Upper lobe of right lung (tissue), 1 donor: ENCODE data around the gene ASF1A. TPM values are rescaled to one million over a fixed set of nuclear protein-coding genes. Genes with fewer than 3 reads are reported as not detected.

ENCODE experiments used
- ATAC-seq: fragments of 200-7000 bp; cut with Tn5 transposase; one replicate; pipeline ENCODE4 v1.9.1; 2020; ENCODE audit warnings: mild to moderate bottlenecking, moderate library complexity
- DNase-seq: peaks from one replicate; pipeline ENCODE4 v3.0.0-alpha.2; 2020
- H3K27ac ChIP-seq: fragments of 200-600 bp; one replicate; pipeline ENCODE4 v1.8.0; 2022
- H3K27me3 ChIP-seq: fragments of 200-600 bp; one replicate; pipeline ENCODE4 v1.8.0; 2022; ENCODE audit warnings: mild to moderate bottlenecking
- H3K36me3 ChIP-seq: fragments of 200-600 bp; one replicate; pipeline ENCODE4 v1.8.0; 2022
- H3K4me1 ChIP-seq: fragments of 200-600 bp; one replicate; pipeline ENCODE4 v1.8.0; 2022
- H3K4me3 ChIP-seq: fragments of 200-600 bp; one replicate; pipeline ENCODE4 v1.8.0; 2022; ENCODE audit warnings: mild to moderate bottlenecking
- H3K9me3 ChIP-seq: fragments of 200-600 bp; one replicate; pipeline ENCODE4 v1.8.0; 2022
- CTCF ChIP-seq: fragments of 200-600 bp; IDR thresholded peaks from one replicate; pipeline ENCODE4 v1.8.0; 2022; ENCODE audit warnings: antibody characterized with exemption
- intact Hi-C: fragments of 100-400 bp; cut with DNase I; formaldehyde crosslinking; loops from one replicate; pipeline ENCODE4 v1.11.0; 2022
- total RNA-seq: library from RNA; stranded (reverse); fragmentation: NEBNext Ultra II Directional; extraction: Animal tissue kit (Norgen Biotek cat#: 25700); gene quantifications from one replicate; pipeline ENCODE4 v1.2.1, GENCODE V29; 2021
- donor health status: DM: no; HTN: yes; CAD: no; lungs with severe emphysema.

The ASF1A gene
- total RNA-seq, 1 donor from 2014 or later = 22.9 TPM

GRCh38 chr6:118918329-118918725 is 24.4 kb downstream of the ASF1A start:
- no peak for ATAC-seq
- Histone ChIP-seq H3K9me3 (no peaks in the 10 kb centered on the region), H3K4me1 (no peaks in the 10 kb centered on the region), H3K4me3 (no peak overlapping the region), H3K27ac (no peak overlapping the region), H3K36me3 (peaks cover 82% of the 10 kb centered on the region), H3K27me3 (no peaks in the 10 kb centered on the region)
- TF ChIP-seq CTCF = no peak
- intact Hi-C loops = no loop called here
- DNase-seq = no peak

GRCh38 chr6:118921084-118921483 is 27.1 kb downstream of the ASF1A start:
- H3K36me3 ChIP-seq = peaks cover 84% of the 10 kb centered on the region
- H3K4me3 ChIP-seq = no peak overlapping the region
- H3K27ac ChIP-seq = no peak overlapping the region
- ATAC-seq (no peak), DNase-seq (no peak)
- TF ChIP-seq CTCF = no peak
- intact Hi-C loops = no loop called here
- H3K4me1 ChIP-seq = no peaks in the 10 kb centered on the region
- H3K27me3 ChIP-seq = no peaks in the 10 kb centered on the region
- H3K9me3 ChIP-seq = no peaks in the 10 kb centered on the region

- Histone ChIP-seq H3K27ac (no peak overlapping the region), H3K9me3 (no peaks in the 10 kb centered on the region), H3K27me3 (no peaks in the 10 kb centered on the region), H3K4me1 (no peaks in the 10 kb centered on the region), H3K4me3 (no peak overlapping the region), H3K36me3 (peaks cover 85% of the 10 kb centered on the region)
- TF ChIP-seq CTCF = no peak
- intact Hi-C loops = no loop called here
- DNase-seq = no peak
- ATAC-seq = no peak
Measured at GRCh38 chr6:118923035-118923434, 29.1 kb downstream of the ASF1A start.

- Histone ChIP-seq H3K27me3 (no peaks in the 10 kb centered on the region), H3K27ac (no peak overlapping the region), H3K4me3 (no peak overlapping the region), H3K4me1 (peaks cover 2% of the 10 kb centered on the region), H3K9me3 (no peaks in the 10 kb centered on the region), H3K36me3 (peaks cover 41% of the 10 kb centered on the region)
- TF ChIP-seq CTCF = no peak
- intact Hi-C loops = no loop called here
- DNase-seq = no peak
- no peak for ATAC-seq
Measured at GRCh38 chr6:118930680-118931079, 36.7 kb downstream of the ASF1A start.

- Histone ChIP-seq H3K9me3 (no peaks in the 10 kb centered on the region), H3K27me3 (no peaks in the 10 kb centered on the region), H3K4me3 (no peak overlapping the region), H3K36me3 (peaks cover 40% of the 10 kb centered on the region), H3K27ac (no peak overlapping the region), H3K4me1 (peaks cover 4% of the 10 kb centered on the region)
- DNase-seq = no peak
- intact Hi-C loops = no loop called here
- no peak for ATAC-seq
- no peak for TF ChIP-seq CTCF
Measured at GRCh38 chr6:118931436-118931835, 37.5 kb downstream of the ASF1A start.

GRCh38 chr6:118932421-118932820 is 38.5 kb downstream of the ASF1A start:
- ATAC-seq = no peak
- H3K9me3 ChIP-seq = no peaks in the 10 kb centered on the region
- intact Hi-C loops = no loop called here
- TF ChIP-seq CTCF = no peak
- H3K4me1 ChIP-seq = peaks cover 4% of the 10 kb centered on the region
- no peak for DNase-seq
- H3K27ac ChIP-seq = no peak overlapping the region
- H3K36me3 ChIP-seq = peaks cover 31% of the 10 kb centered on the region
- H3K27me3 ChIP-seq = no peaks in the 10 kb centered on the region
- H3K4me3 ChIP-seq = no peak overlapping the region
